Sigmoid colon (tissue), 4 donors: Measurements from ENCODE around the gene RUNX2.

ENCODE experiments used
- CTCF ChIP-seq, 4 experiments: fragments of 450-650 bp in 3 of 4; fragments of 200-600 bp in 1 of 4; IDR thresholded peaks; one replicate each; pipeline ENCODE4 v1.5.1; 2016 to 2019; ENCODE audit warnings: antibody characterized with exemption in 4 of 4, mild to moderate bottlenecking in 3 of 4, moderate library complexity in 2 of 4
- POLR2AphosphoS5 ChIP-seq, 4 donors: sonication (generic); formaldehyde crosslinking; IDR thresholded peaks; one replicate each; pipeline ENCODE4 v1.6.1; 2017; ENCODE audit warnings: antibody characterized with exemption in 4 of 4

- TF ChIP-seq CTCF (IDR thresholded peaks at IDR 0.05) (no peak), POLR2AphosphoS5 (IDR thresholded peaks at IDR 0.05) (no peak)
These were observed 22.1 kb downstream of the RUNX2 start for GRCh38 chr6:45350186-45350710.
